ENCODE measurements around the gene MCM3.

- no peak for TF ChIP-seq CTCF (IDR thresholded peaks at IDR 0.05; ENCODE audit: low read length)
- TF ChIP-seq EZH2 (IDR thresholded peaks at IDR 0.05; ENCODE audit: borderline replicate concordance, low read length) = no peak
Observed at GRCh38 chr6:52314752-52315151, 30.2 kb upstream of the MCM3 start.

All from OCI-LY1 (cell line).